ENCODE results near the gene TAX1BP3. TPM values are rescaled to one million over a fixed set of nuclear protein-coding genes. Genes with fewer than 3 reads are reported as not detected.
A peak's percentile ranks its signal among the peaks of the same experiment; 100 is the strongest.

The TAX1BP3 gene
- total RNA-seq, 1 donor from 2014 or later = 15.1 TPM

DNA sequence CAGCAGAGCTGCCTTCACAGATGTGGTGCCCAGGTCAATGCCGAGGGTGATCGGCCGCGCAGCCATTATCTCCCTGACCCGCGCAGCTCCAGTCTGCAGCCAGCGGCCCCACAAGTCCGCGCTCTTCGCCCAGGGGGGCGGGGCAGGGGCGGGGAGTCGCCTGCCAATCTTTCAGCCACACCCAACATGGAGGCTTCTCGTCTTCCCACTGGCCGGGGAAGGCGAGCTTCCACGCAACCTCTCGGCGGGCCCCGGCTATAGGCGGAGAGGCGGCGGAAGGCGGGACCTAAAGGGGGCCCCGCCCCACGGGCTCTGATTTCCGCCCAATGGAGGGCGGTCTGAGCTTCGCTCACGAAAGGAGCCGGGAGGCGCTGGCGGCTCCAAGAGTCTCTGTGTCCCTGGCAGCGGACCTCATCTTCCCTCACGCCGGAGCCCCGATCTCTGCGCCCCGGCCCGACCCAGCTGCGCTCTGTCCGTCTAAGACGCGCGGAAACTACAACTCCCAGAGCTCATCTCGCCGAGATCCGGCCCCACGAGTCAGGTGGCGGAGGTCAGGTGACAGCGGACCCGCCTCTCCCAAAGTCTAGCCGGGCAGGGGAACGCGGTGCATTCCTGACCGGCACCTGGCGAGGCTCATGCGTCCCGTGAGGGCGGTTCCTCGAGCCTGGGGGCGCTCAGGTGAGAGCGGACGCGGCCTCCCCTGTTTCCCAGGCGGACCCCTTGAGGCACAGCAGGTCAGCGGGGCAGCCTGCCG lies 32.0 kb downstream of the TAX1BP3 start, which contains the start of the genes CTNS and SHPK:
Gene CTNS (plus strand): TSS at position 607 of the 754 bp plus-strand sequence. CDS start 3,447 bp downstream, outside the sequence.
Gene SHPK (minus strand): TSS at position 97 of the 754 bp plus-strand sequence. CDS start 31 bp downstream, at position 66.
- H3K4me1 Mint-ChIP-seq = peaks cover 26% of the 10 kb centered on the region
- H3K4me3 Mint-ChIP-seq = peak within 1 kb of the TSS; percentile 98
- TF ChIP-seq, protein P1, sequence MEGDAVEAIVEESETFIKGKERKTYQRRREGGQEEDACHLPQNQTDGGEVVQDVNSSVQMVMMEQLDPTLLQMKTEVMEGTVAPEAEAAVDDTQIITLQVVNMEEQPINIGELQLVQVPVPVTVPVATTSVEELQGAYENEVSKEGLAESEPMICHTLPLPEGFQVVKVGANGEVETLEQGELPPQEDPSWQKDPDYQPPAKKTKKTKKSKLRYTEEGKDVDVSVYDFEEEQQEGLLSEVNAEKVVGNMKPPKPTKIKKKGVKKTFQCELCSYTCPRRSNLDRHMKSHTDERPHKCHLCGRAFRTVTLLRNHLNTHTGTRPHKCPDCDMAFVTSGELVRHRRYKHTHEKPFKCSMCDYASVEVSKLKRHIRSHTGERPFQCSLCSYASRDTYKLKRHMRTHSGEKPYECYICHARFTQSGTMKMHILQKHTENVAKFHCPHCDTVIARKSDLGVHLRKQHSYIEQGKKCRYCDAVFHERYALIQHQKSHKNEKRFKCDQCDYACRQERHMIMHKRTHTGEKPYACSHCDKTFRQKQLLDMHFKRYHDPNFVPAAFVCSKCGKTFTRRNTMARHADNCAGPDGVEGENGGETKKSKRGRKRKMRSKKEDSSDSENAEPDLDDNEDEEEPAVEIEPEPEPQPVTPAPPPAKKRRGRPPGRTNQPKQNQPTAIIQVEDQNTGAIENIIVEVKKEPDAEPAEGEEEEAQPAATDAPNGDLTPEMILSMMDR (IDR thresholded peaks at IDR 0.05) = no peak
- ChIA-PET POLR2A (interaction anchor here (0.5 to 2.9 kb wide), 24 partner anchors 8 to 1474 kb away, joined by 3 to 22 read pairs (median 4); partner anchors contain the start of genes CYB5D2, EMC6, NCBP3 and P2RX5), CTCF (interaction anchor here (0.7 to 2.2 kb wide), 8 partner anchors 10 to 624 kb away, joined by 3 to 9 read pairs (median 3); no protein-coding TSS in a partner anchor)
- H3K36me3 Mint-ChIP-seq (ENCODE audit: low read depth) = peaks cover 17% of the 10 kb centered on the region
- DNase-seq = peak; percentile 93
- ATAC-seq (ENCODE audit: low read depth) = peak; percentile 98
- peak within 1 kb of the TSS; percentile 100 for H3K27ac Mint-ChIP-seq
- no peaks in the 10 kb centered on the region for H3K9me3 Mint-ChIP-seq
- intact Hi-C loops (cut with micrococcal nuclease) = loop anchor here (1.0 to 10.0 kb wide), 10 partner anchors 10 to 1851 kb away; partner anchors contain the start of genes CYB5D2, DERL2, EMC6 and METTL16
- H3K27me3 Mint-ChIP-seq = no peaks in the 10 kb centered on the region

GRCh38 chr17:3635474-3636153 lies 32.8 kb downstream of the TAX1BP3 start:
- no peak for DNase-seq
- CTCF ChIA-PET = interaction anchor here (0.7 to 2.2 kb wide), 5 partner anchors 11 to 77 kb away, joined by 3 to 9 read pairs (median 3); no protein-coding TSS in a partner anchor
- peaks cover 16% of the 10 kb centered on the region for H3K36me3 Mint-ChIP-seq (ENCODE audit: low read depth)

DNA sequence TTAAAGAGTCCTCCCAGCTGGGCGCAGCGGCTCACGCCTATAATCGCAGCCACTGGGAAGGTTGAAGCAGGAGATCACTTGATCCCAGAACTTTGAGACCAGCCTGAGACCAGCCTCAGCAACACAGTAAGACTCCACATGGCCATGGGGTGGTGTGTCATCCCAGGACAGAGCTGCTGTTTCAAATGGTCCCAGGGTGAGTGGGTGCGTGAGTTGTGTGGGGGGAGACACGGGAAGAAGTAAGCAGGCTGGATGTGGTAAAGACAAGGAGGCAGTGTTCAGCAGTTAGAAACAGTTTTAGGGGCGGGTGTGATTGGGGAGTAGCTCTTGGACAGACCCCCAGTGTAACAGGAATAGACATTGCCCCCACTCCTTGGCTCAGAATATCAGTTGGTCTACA lies 36.1 kb downstream of the TAX1BP3 start:
- Mint-ChIP-seq H3K36me3 (ENCODE audit: low read depth) (peaks cover 30% of the 10 kb centered on the region), H3K27ac (no peak overlapping the region), H3K27me3 (no peaks in the 10 kb centered on the region), H3K4me1 (peaks cover 14% of the 10 kb centered on the region), H3K9me3 (no peaks in the 10 kb centered on the region), H3K4me3 (no peak overlapping the region)
- intact Hi-C loops (cut with micrococcal nuclease) = loop anchor here (10.0 kb wide), 1 partner anchor 467 kb away; no protein-coding TSS in a partner anchor
- CTCF ChIA-PET = no interaction called here
- POLR2A ChIA-PET = no interaction called here
- TF ChIP-seq, protein P1 (IDR thresholded peaks at IDR 0.05) = no peak
- ATAC-seq (ENCODE audit: low read depth) = no peak
- no peak for DNase-seq

More at GRCh38 chr17:3635474-3636153, 32.8 kb downstream of the TAX1BP3 start:
- intact Hi-C loops (cut with micrococcal nuclease) = loop anchor here (1.0 to 10.0 kb wide), 10 partner anchors 11 to 1852 kb away; partner anchors contain the start of genes CYB5D2, DERL2, EMC6 and METTL16
- TF ChIP-seq, protein P1 (IDR thresholded peaks at IDR 0.05) = no peak
- H3K4me3 Mint-ChIP-seq = peak overlapping the region; percentile 98
- H3K27me3 Mint-ChIP-seq = no peaks in the 10 kb centered on the region
- H3K9me3 Mint-ChIP-seq = no peaks in the 10 kb centered on the region
- POLR2A ChIA-PET = interaction anchor here (0.5 to 2.9 kb wide), 18 partner anchors 11 to 1475 kb away, joined by 3 to 22 read pairs (median 4); partner anchors contain the start of genes CYB5D2, EMC6, NCBP3 and P2RX5
- H3K27ac Mint-ChIP-seq = peak overlapping the region; percentile 73
- no peak for ATAC-seq (ENCODE audit: low read depth)
- H3K4me1 Mint-ChIP-seq = peaks cover 26% of the 10 kb centered on the region

GRCh38 chr17:3630781-3631180 lies 37.6 kb downstream of the TAX1BP3 start:
- TF ChIP-seq, protein P1 (IDR thresholded peaks at IDR 0.05) = no peak
- ChIA-PET CTCF (no interaction called here), POLR2A (interaction anchor here (0.6 to 0.8 kb wide), 3 partner anchors 215 to 1579 kb away, joined by 3 to 15 read pairs (median 10); partner anchors contain the start of gene NCBP3)
- DNase-seq (no peak), ATAC-seq (ENCODE audit: low read depth) (no peak)
- intact Hi-C loops (cut with micrococcal nuclease) = loop anchor here (10.0 kb wide), 1 partner anchor 466 kb away; no protein-coding TSS in a partner anchor
- peaks cover 10% of the 10 kb centered on the region for H3K4me1 Mint-ChIP-seq
- no peaks in the 10 kb centered on the region for H3K27me3 Mint-ChIP-seq
- H3K36me3 Mint-ChIP-seq (ENCODE audit: low read depth) = peaks cover 38% of the 10 kb centered on the region
- H3K27ac Mint-ChIP-seq = no peak overlapping the region
- H3K4me3 Mint-ChIP-seq = no peak overlapping the region
- H3K9me3 Mint-ChIP-seq = no peaks in the 10 kb centered on the region

Measured in activated B cell treated with CpG ODN at 0.5 μM for 24 hours (primary cell).